Esophagus muscularis mucosa (tissue), 3 donors: ENCODE data around the gene RNF130.

Source experiments
- CTCF ChIP-seq, 3 experiments: fragments of 200-600 bp in 2 of 3; fragments of 450-650 bp in 1 of 3; sonication (generic) in 2 of 3; IDR thresholded peaks; one replicate each; pipeline ENCODE4 v1.5.1; 2017 to 2019; ENCODE audit warnings: antibody characterized with exemption in 3 of 3, mild to moderate bottlenecking in 2 of 3, moderate library complexity in 1 of 3
- POLR2A ChIP-seq: fragments of 450-650 bp; IDR thresholded peaks from one replicate; pipeline ENCODE4 v1.6.1; 2017; ENCODE audit warnings: antibody characterized with exemption, moderate library complexity, mild to moderate bottlenecking, low read depth
- POLR2AphosphoS5 ChIP-seq, 2 donors: sonication (generic); formaldehyde crosslinking; IDR thresholded peaks; one replicate each; pipeline ENCODE4 v1.6.1; 2017; ENCODE audit warnings: antibody characterized with exemption in 2 of 2

GRCh38 chr5:180098526-180098925, 27.0 kb upstream of the RNF130 start:
- TF ChIP-seq POLR2A = no peak
- no peak for TF ChIP-seq POLR2AphosphoS5 (IDR thresholded peaks at IDR 0.05)
- no peak for TF ChIP-seq CTCF (IDR thresholded peaks at IDR 0.05)
